ENCODE results near the gene TBC1D22A. TPM values are rescaled to one million over a fixed set of nuclear protein-coding genes. Genes with fewer than 3 reads are reported as not detected.

The TBC1D22A gene
- polyA plus RNA-seq, 1 donor (not counting 4 experiments of a cell fraction or from before 2014, with no cell fraction given): 20.9 TPM

DNA sequence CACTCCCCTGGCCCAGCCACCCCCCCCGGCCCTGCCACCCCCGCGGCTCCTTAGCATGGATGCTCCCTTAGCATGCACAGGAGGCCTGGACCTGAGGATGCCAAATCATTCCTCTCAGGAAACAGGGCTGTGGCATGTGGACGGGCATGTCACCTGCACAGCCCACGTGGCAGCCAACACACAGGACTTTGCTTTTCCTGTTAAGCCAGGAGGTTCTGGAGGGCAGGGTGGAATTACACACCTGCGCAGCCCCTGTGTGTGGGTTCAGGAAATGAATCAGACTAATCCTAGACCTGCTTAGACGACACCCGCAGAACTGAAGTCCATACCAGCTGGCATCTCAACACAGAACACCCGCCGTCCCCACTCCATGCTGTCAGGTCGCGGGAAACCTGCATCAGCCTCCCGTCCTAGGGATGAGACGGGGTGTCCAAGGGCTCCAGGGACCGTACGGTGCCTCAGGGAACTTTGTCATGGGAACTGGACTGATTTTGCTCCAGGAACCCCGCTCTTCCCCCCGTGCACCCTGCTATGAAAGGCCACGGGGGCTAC, 34.6 kb upstream of the TBC1D22A start:
- Histone ChIP-seq H3K36me3 (ENCODE audit: control insufficient read depth in 2 of 2, extremely low read depth in 1 of 2, insufficient read depth in 2 of 2, low read length in 2 of 2) (peaks cover 0 to 3% of the 10 kb centered on the region in 2 experiments), H3K27me3 (ENCODE audit: control insufficient read depth, extremely low read depth, insufficient read depth, low read length) (no peaks in the 10 kb centered on the region), H3K9me1 (ENCODE audit: control insufficient read depth, extremely low read depth, insufficient read depth, low read length) (no peaks in the 10 kb centered on the region), H3K4me1 (ENCODE audit: control insufficient read depth, extremely low read depth, insufficient read depth, low read length) (peaks cover 16% of the 10 kb centered on the region), H2AFZ (ENCODE audit: control insufficient read depth, low read length) (no peak overlapping the region), H3K9ac (ENCODE audit: control insufficient read depth, extremely low read depth, insufficient read depth, low read length) (no peak overlapping the region), H4K20me1 (ENCODE audit: control insufficient read depth, extremely low read depth, insufficient read depth, low read length) (no peaks in the 10 kb centered on the region), H3K4me3 (ENCODE audit: control insufficient read depth in 2 of 3, extremely low read depth in 1 of 3, insufficient read depth in 2 of 3, low read depth in 1 of 3, low read length in 3 of 3) (no peak overlapping the region), H3K27ac (ENCODE audit: control insufficient read depth, insufficient read depth, low read length) (no peak overlapping the region), H3K79me2 (ENCODE audit: control insufficient read depth, insufficient read depth, low read length) (no peaks in the 10 kb centered on the region), H3K9me3 (ENCODE audit: control insufficient read depth, low read depth, low read length) (no peaks in the 10 kb centered on the region), H3K4me2 (ENCODE audit: control insufficient read depth, extremely low read depth, insufficient read depth, low read depth, low read length) (no peak overlapping the region)
- dilution Hi-C loops (cut with MboI; ENCODE audit: extremely low pct_ligation_motif_present, low sequenced_read_pairs): no loop called here
- DNase-seq (ENCODE audit: low read depth, low spot score) (no peak), FAIRE-seq (no peak)
- TF ChIP-seq EZH2 (IDR thresholded peaks at IDR 0.05; ENCODE audit: low read length): no peak
- TF ChIP-seq, protein P1, sequence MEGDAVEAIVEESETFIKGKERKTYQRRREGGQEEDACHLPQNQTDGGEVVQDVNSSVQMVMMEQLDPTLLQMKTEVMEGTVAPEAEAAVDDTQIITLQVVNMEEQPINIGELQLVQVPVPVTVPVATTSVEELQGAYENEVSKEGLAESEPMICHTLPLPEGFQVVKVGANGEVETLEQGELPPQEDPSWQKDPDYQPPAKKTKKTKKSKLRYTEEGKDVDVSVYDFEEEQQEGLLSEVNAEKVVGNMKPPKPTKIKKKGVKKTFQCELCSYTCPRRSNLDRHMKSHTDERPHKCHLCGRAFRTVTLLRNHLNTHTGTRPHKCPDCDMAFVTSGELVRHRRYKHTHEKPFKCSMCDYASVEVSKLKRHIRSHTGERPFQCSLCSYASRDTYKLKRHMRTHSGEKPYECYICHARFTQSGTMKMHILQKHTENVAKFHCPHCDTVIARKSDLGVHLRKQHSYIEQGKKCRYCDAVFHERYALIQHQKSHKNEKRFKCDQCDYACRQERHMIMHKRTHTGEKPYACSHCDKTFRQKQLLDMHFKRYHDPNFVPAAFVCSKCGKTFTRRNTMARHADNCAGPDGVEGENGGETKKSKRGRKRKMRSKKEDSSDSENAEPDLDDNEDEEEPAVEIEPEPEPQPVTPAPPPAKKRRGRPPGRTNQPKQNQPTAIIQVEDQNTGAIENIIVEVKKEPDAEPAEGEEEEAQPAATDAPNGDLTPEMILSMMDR (optimal IDR thresholded peaks at IDR 0.05 in 1 of 3, IDR thresholded peaks at IDR 0.05 in 1 of 3, conservative IDR thresholded peaks at IDR 0.05 in 1 of 3; ENCODE audit: extremely low read depth in 1 of 3, insufficient read depth in 2 of 3, low read length in 3 of 3): no peak

DNA sequence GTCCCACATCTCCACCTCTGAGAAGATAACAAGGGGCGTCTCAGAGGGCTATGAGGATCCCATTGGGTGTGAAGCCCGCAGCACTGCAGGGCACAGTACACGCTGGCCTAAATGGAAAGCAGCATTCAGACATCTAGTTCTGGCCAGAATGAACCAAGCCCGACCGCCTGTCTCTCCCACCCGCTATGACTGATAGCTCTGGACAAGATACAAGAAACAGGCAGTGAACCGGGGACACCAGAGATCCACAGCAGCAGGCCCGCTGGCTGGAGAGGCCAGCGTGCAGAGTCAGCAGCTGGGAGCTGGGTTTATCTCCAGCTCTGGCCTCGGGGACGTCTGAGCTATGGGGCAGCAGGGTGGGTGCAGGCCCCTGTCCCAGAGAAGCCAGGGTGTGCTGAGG, 34.0 kb upstream of the TBC1D22A start:
- Histone ChIP-seq H3K4me3 (ENCODE audit: control insufficient read depth in 2 of 3, extremely low read depth in 1 of 3, insufficient read depth in 2 of 3, low read depth in 1 of 3, low read length in 3 of 3) (no peak overlapping the region), H3K9me1 (ENCODE audit: control insufficient read depth, extremely low read depth, insufficient read depth, low read length) (no peaks in the 10 kb centered on the region), H3K4me2 (ENCODE audit: control insufficient read depth, extremely low read depth, insufficient read depth, low read depth, low read length) (no peak overlapping the region), H3K27ac (ENCODE audit: control insufficient read depth, insufficient read depth, low read length) (no peak overlapping the region), H2AFZ (ENCODE audit: control insufficient read depth, low read length) (no peak overlapping the region), H3K9me3 (ENCODE audit: control insufficient read depth, low read depth, low read length) (no peaks in the 10 kb centered on the region), H3K9ac (ENCODE audit: control insufficient read depth, extremely low read depth, insufficient read depth, low read length) (no peak overlapping the region), H3K4me1 (ENCODE audit: control insufficient read depth, extremely low read depth, insufficient read depth, low read length) (peaks cover 16% of the 10 kb centered on the region), H4K20me1 (ENCODE audit: control insufficient read depth, extremely low read depth, insufficient read depth, low read length) (no peaks in the 10 kb centered on the region), H3K27me3 (ENCODE audit: control insufficient read depth, extremely low read depth, insufficient read depth, low read length) (no peaks in the 10 kb centered on the region), H3K79me2 (ENCODE audit: control insufficient read depth, insufficient read depth, low read length) (no peaks in the 10 kb centered on the region), H3K36me3 (ENCODE audit: control insufficient read depth in 2 of 2, extremely low read depth in 1 of 2, insufficient read depth in 2 of 2, low read length in 2 of 2) (peaks cover 0 to 3% of the 10 kb centered on the region in 2 experiments)
- dilution Hi-C loops (cut with MboI; ENCODE audit: extremely low pct_ligation_motif_present, low sequenced_read_pairs): no loop called here
- FAIRE-seq (no peak), DNase-seq (ENCODE audit: low read depth, low spot score) (no peak)
- no peak for TF ChIP-seq EZH2 (IDR thresholded peaks at IDR 0.05; ENCODE audit: low read length)
- TF ChIP-seq, protein P1 (optimal IDR thresholded peaks at IDR 0.05 in 1 of 3, IDR thresholded peaks at IDR 0.05 in 1 of 3, conservative IDR thresholded peaks at IDR 0.05 in 1 of 3; ENCODE audit: extremely low read depth in 1 of 3, insufficient read depth in 2 of 3, low read length in 3 of 3): no peak

Measured in keratinocyte (primary cell).